HTERT RPE-1 (cell line): ENCODE measurements around the gene LEO1.

Experiments used
- in situ Hi-C: fragments of 300-500 bp; cut with MboI; formaldehyde crosslinking; loops from 4 replicates; pipeline ENCODE4 v1.14.3; 2020; ENCODE audit warnings: low sequenced_read_pairs

The LEO1 gene

GRCh38 chr15:51971375-51972133 is at the start of gene LEO1:
TSS of gene LEO1 (minus strand) at chr15:51971778. CDS start at chr15:51971745, 33 bp downstream.
- in situ Hi-C loops = no loop called here

GRCh38 chr15:52021128-52021671 is 49.6 kb upstream of the LEO1 start:
- in situ Hi-C loops = no loop called here

- in situ Hi-C loops = no loop called here
These were observed 48.9 kb upstream of the LEO1 start for GRCh38 chr15:52020221-52021085.

DNA sequence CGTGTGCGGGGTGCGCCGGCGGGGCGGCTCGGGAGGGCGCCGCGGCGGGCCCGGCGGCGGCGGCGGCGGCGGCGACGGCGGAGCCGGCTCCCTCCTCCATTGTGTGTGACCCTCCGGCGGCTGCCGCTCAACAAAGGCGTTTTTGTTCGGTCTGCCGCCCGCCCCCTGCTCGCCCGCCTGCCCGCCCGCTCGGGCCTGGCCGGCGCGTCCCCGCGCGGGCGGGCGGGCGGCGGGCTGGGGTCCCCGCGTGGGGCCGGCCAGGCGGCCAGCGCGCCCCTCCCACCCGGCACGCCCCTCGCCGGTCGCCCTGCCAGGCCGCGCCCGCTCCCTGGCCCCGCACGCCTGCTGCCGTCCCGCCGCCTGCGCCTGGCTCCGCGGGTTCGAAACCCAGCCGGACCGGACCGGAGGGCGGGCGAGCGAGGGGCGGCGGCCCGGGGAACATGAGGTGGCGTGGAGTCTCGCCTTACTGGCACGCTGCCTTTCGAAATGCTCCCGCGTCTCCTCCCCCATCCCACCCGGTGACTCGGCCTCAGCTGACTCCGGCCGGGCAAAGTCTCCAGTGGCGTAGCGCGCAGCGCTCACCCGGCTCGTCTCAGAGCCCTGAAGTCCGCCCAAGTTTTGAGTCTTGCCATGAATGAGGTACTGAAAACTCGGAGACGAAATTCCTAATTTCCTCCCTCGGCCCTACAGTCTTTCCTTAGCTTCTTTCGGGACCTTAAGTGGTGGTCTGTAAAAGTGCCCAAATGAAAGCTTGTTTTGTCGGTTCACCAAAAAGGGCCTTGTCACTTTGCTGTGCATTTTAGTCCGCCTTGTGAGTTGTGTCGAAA is 48.0 kb upstream of the LEO1 start:
- in situ Hi-C loops = no loop called here

DNA sequence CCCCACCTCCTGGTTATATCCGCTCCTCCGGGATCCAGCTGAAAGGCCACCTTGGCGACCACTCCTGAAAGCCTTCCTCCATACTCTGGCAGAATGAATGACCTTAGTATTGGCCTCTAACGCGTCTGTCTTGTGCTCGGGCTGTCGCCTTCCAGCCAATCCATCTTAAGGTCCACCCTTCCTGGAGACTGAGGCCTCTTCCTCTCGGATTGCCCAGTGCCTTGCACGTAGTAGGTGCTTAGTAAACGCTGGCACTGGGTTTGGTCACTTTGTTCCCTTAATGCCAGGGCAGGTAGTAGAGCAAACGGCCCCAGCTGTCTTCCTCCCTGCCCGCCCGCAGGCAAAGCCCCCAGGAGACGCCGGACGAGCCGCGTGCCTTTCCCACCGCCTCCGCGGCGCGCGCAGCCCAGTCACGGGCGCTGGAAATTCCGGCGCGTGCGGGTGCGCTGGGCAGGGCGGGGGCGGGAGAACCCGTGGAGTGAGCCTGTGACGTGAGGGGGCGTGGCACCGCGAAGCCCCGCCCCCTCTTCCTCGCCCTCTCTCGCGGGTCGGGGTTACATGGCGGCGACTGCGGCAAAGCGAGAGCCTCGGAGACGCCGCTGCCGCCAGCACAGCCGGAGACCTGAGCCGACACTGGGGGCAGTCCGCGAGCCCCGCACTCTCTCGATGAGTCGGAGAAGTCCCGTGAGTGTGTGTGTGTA is 47.3 kb upstream of the LEO1 start, which contains the start of gene MAPK6:
Gene MAPK6, plus strand, starts transcription at position 527 of the 701 bp plus-strand sequence. CDS start 27,242 bp downstream, outside the sequence.
- in situ Hi-C loops = no loop called here

DNA sequence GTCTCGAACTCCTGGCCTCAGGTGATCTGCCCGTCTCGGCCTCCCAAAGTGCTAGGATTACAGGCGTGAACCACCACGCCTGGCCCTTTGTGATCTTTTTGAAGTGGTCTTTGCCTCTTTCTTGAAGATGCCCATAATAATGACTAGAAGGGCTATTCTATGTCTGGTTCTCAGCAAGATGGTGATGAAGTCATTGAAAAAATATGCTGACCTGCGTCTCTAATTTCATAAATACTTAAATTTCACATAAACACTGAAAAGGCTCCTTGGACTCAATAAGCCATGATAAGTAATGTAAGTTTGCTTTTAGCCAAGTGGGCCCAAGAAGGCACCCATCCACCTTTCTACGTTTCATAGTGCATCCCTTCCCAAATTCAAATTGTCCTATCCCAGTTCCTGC is 46.7 kb upstream of the LEO1 start:
- in situ Hi-C loops = no loop called here

DNA sequence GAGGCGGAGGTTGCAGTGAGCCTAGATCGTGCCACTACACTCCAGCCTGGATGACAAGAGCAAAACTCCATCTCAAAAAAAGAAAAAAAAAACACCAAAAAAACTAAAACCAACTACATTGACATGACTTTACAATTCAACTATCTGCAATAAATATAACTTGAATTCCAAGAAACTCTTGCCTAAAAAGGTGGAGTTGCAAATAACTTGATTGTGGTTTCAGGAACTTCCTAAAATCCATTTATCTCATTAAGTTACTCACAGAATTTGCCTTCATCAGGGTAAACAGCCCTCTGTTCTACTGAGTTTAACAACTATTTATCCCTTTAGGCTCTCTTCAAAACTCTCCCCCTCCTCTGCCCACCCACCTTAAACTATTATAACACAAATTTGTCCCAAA is 44.7 kb upstream of the LEO1 start:
- in situ Hi-C loops = no loop called here

DNA sequence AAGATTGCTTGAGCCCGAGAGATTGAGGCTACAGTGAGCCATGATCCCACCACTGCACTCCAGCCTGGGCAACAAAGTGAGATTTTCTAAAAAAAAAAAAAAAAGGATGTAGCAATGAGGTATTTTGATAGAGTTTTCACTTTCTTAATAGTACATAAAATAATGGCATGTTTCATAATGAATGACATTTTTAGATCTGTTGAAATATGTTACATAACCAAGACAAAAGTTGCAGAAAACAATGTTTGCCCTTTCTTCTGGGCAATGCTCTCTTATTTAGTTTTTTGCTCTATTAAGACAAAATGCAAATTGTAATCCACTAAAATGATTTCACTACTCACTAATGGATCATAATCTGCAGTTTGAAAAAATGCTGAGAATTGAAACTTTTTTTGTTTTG is 43.0 kb upstream of the LEO1 start:
- in situ Hi-C loops = no loop called here

- in situ Hi-C loops = no loop called here
These were observed 41.7 kb upstream of the LEO1 start for GRCh38 chr15:52013151-52013791.

DNA sequence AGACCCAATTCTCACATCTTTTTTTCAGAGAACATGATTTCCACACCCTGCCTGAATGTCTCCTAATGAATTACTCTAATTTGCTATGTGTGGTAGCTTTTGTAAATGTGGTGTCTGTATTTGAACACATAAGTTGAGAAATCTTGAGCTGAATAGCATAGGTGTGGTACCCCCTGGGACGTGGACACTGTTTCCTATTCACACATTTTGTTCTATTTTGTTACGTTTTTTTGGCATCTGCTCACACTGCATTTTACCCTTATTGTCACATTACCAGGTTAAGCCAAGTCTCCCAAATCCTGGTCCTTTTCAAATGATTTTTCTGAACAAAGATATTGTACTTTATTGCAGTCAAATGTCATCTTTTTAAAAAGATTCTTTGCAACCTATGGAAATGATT is 40.6 kb upstream of the LEO1 start:
- in situ Hi-C loops = no loop called here

- in situ Hi-C loops = no loop called here
These were observed 40.1 kb upstream of the LEO1 start for GRCh38 chr15:52011711-52012144.

DNA sequence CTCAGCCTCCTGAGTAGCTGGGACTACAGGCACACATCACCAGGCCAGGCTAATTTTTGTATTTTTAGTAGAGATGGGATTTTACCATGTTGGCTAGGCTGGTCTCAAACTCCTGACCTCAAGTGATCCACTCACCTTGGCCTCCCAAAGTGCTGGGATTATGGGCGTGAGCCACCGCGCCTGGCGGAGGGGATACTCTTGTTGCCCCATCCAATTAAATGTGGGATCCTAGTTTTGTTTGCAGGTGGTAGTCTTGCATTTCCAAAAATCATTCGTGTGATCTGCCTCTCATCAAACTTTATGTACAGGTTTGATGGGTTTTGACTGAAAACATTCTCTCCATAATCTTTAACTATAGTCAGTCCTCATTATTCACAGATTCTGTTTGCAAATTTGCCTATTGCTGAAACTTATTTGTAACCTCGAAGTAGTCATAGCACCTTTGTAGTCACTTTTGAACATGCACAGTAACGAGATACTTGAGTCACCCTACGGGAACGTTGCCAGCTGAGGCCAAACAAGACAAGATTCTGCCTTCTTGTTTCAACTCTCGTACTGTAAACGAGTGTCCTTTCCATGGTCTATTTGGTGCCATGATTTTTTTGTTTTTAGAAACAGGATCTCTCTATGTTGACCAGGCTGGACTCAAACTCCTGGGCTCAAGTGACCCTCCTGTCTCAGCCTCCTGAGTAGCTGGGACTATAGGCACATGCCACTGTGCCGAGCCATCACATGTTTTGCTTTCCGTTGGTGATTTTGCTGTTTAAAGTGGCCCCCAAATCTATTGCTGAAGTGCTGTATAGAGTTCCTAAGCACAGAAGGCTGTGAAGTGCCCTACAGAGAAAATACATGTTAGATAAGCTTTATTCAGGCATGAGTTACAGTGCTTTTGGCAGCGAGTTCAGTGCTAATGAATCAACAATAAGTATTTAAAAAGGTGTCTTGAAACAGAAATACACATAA is 39.3 kb upstream of the LEO1 start:
- in situ Hi-C loops = no loop called here

DNA sequence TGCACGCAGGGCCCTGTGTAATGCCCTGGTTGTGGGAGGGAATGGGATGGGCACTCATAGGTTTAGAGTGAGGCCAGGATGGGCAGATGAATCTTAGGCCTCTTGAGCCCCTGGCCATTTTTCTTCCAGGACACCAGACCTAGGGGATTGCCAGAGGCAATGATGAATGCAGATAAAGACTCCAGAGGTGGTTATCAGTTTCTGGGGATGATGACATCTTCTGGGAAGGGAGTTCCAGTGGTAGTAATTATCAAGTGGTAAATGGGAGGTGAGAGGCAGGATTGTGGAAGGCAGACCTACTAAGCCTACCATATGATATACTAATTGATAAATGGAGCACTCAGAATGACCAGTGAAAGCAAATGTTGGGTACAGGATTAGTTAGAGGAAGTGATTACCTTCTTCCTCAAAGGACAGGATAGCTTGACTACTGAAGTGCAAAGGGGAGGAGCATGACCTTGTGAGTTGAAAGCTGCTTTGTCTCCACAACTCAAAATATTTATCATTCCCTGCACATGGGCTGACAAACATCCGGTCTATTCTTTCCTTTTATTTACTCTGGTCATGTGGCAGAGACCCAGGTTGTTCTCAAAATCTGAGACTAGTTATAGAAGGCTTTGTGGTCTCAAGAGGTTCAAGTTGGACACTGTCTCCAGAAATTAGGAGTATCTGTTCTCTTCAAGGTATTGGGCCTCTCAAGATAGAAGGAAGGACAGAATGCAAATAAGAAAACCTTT is 37.3 kb upstream of the LEO1 start:
- in situ Hi-C loops = no loop called here

GRCh38 chr15:52008359-52008697 is 36.8 kb upstream of the LEO1 start:
- in situ Hi-C loops = no loop called here

DNA sequence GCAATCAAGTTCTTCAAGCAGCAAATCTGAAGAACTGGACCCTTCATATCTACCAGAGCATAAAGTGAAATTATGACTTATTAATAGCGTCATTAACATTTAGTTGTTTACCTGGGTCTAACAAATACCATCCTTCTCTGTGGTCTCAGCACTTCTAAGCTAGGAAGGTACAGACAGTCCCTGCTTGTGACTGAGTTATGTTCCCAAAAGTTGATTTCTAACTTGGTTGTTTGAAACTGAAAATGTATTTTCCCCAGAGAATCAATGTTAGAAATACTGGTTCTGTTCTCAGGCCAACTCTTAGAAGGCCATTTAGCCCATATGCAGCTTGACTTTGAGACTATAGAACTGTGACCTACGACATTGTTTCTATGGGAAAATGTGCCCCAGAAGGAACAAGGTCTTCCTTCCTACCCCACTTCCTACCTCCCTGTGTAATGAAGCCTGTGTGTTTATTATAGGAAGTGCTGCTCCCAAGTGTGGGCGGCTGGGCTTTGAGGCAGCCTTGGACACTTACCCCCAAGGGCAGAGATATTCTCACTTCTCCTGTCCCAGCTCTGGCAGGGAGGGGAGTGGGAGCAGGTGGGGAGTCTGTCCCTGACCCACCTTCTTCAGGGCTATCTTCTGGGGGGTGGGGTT is 35.2 kb upstream of the LEO1 start:
- in situ Hi-C loops = no loop called here

GRCh38 chr15:52005748-52006701 is 34.4 kb upstream of the LEO1 start:
- in situ Hi-C loops = no loop called here
